UCSD-AML1 (cell line): ENCODE data around the gene TMEM94.
A peak's percentile ranks its signal among the peaks of the same experiment; 100 is the strongest.
"Not testable (repeated sequence)": the region's sequence is repeated elsewhere in the genome, so short reads cannot be mapped to it uniquely, and the experiment has no call there.

Experiments used
- DNase-seq: peaks from one replicate; lab custom pipeline; 2025; ENCODE audit not compliant: unreplicated experiment; lab: John Stamatoyannopoulos, UW

The TMEM94 gene

DNA sequence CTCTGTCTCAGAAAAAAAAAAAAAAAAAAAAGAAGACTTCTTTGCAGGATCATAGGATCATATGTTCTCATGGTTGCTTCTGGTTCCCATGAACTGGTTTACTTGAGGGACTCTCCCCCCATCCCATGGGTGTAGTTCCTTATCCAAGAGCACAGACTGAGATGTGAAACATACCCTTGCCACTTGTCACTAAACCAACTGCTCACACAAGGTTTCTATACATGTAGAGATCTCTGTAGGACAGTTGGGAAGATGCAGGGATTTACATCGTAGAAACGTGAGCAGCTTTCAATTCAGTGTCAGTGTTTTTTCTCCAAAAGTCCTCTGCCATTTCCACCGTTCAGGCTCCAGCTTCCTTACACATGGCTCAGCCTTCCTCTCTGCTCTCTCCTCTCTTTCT is 11.1 kb upstream of the TMEM94 start:
- no peak for DNase-seq

DNA sequence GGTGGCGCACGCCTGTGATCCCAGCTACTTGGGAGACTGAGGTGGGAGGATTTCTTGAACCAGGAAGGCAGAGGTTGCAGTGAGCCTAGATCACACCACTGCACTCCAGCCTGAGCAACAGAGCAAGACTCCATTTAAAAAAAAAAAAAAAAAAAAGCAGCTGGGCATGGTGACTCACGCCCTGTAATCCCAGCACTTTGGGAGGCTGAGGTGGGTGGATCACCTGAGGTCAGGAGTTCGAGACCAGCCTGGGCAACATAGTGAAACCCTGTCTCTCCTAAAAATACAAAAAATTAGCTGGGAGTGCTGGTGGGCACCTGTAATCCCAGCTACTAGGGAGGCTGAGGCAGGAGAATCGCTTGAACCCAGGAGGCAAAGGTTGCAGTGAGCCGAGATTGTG is 10.5 kb upstream of the TMEM94 start:
- DNase-seq: not testable (repeated sequence)

DNA sequence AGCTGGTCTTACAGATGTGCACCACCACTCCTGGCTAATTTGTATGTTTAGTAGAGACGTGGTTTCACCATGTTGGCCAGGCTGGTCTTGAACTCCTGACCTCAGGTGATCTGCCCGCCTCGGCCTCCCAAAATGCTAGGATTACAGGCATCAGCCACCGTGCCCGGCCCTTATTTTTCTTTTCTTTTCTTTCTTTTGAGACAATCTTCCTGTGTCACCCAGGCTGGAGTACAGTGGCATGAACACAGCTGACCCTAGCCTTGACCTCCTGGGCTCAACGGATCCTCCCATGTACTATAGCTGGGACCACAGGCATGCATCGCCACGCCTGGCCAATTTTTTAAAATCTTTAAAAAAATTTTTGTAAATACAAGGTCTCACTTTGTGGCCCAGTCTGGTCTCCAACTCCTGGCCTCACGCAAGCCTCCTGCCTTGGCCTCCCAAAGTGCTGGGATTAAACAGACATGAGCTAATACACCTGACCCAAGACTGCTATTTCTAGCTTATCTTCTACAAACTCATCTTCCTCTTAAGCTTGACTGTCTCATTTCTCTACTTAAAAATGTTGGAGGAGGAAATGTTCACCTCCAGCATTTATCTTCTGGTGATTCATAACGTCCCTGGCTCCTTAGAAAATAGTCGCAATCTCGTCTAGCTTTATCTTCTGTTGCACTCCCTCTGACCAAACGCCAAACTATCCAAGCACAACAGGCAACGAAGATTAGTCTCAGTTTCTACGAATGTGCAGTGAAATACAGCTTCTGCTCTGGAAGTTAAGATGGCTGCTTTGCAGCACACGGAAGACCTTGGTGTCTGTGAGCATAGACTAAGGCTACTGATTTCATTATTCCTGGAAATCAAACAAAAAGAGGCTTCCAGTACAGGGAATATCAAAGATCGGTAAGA is 8.2 kb upstream of the TMEM94 start:
- DNase-seq: no peak

DNA sequence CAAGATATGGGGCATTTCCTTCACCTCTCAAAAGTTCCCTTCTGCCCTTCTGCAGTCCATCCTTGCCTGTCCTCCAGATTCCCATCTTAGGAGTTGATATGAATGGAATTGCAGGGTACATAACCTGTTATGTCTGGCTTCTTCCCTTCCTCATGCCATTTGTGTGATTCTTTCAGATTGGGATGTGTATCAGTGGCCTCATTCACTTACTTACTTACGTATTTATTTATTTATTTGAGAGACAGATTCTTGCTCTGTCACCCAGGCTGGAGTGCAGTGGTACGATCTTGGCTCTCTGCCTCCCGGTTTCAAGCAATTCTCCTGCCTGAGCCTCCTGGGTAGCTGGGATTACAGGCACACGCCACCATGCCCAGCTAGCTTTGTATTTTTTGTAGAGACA is 6.2 kb upstream of the TMEM94 start:
- DNase-seq: no peak

DNA sequence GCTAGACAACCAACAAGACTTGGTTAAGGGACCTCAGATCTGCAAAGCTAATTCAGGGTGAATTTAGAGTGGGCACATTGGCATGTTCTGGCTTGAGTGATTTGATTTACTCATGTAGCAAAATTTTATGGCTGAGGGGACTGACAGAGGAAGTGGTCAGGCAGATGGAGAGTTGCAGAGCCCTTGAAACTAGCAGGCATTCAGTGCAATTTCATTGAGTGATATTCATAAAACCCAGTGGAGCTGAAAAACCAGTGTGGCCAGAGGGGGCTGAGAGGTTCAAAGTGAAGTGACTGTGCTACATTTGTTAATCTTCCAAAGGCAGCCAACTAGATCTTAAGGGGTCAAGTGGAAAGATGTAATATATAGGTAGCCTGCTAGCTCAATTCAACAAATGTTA is 2.2 kb upstream of the TMEM94 start:
- DNase-seq: no peak

DNA sequence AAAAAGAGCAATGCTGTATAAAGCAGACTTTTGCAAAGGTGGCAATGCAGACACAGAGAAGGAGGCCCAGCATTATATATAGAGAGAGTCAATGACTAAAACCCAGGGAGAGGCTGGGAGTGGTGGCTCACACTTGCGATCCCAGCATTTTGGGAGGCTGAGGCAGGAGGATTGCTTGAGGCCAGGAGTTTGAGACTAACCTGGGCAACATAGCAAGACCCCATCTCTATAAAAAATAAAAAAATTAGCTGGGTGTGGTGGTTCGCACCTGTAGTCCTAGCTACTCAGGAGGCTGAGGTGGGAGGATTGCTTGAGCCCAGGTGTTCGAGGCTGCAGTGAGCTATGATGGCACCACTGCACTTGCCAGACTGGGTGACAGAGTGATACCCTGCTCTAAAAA is 1.8 kb upstream of the TMEM94 start:
- not testable (repeated sequence) for DNase-seq

DNA sequence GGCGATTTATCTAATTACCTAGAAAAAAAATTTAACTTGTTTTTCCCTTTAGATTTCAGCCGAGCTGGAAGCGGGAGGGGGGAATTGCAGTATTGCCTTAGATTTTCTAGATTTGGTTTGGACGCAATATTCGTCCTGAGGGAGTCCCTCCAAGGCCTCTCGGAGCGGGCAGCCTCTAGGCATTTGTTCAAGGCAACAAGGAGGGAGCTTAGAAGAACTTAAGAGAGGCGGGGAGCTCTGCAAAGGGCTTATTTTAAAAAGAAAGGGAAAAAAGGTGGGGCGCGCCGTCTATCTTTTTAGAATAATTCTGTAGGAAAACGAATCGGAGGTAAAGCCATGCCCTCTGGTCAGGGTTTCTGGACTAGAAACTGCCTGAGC is 407 bp upstream of the TMEM94 start:
- DNase-seq: no peak

DNA sequence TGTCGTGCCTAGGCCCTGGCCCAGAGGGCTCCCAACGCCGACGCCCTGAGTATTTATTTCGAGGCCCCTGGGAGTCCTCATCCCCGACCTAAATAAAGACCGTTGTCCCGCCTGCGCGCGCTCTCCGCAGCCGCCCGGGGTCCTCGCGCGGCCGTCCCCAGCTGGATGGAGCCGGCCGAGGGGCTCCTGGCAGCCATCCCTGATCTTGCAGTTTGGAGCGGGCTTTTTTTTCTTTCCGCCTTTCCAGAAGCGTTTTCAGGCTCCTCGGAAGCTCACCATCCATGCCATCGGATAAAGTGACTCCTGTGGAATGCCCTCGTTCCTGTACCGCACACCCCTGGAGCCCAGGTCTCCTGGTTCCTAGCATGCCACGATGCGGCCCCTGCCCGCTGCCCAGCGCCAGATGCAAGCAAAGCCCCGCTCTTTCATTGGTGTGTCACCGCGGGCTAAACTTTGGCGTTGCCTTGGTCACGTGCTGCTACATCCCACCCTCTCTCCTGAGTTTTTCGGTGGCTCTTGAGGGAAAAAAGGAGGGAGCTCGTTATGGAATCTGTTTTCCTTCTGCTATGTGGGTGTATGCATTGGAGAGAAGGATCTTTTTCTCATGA is 716 bp downstream of the TMEM94 start:
- DNase-seq: no peak

DNA sequence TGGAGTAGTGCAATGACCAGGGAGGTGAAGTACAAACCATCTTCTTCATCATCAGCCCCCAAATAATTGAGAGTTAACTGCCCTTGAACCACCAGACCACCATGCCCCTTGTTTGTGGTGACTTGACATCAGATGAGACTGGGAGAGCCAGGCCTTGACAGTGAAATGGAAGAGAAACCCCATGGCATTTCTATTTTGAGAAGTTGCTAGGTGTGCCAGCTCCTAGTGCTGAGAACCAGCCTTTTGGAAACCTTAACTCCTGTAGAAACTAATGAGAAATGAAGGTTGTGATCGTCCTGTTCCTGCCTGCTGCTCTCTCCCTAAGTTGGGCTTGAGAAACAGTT is 2.8 kb downstream of the TMEM94 start:
- DNase-seq: no peak

DNA sequence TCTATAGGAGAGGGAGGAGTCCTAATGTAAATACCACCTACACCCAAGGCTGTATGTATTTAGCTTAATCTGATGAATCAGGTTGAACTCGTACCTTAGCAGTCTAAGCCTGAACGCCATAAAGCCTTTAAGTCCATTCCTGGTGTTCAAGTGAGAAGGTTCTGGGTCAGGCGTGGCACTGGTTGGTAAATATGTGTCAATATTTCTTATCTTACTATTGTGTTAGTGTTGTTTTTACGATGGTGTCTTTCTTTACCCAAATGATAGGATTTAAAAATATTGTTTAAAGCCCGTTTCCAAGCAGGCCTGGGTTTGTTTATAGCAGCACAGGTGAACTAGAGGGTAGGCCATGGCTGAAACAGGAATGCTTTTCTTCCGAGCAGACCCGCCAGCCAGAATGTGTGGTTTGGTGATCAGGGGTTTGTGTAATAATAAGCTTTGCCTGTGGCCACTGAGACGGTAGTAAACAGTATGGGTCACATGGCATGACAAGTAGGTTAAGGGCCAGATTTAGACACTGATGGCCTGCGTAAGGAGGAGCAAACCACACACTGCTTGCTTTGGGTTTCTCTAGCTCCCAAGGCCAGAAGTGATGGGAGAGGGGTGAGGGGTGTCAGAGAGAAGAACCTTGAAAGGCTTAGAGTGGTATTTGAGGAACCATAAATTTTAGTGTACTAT is 3.3 kb downstream of the TMEM94 start:
- no peak for DNase-seq

DNA sequence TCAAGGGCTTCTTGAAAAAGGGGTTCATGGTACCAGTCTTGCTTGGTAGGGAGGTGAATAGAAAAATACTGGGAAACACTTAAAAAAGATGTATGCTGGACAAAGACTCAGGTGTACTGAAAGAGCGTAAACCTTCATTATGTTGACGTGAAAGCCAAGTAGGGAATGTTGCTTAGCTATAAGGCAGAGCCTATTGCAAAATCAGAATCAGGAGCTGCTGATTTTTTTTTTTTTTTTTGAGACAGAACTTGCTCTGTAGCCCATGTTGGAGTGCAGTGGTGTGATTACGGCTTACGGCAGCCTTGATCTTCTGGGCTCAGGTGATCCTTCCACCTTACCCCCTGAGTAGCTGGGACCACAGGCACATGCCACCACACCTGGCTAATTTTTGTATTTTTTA is 3.9 kb downstream of the TMEM94 start:
- no peak for DNase-seq

DNA sequence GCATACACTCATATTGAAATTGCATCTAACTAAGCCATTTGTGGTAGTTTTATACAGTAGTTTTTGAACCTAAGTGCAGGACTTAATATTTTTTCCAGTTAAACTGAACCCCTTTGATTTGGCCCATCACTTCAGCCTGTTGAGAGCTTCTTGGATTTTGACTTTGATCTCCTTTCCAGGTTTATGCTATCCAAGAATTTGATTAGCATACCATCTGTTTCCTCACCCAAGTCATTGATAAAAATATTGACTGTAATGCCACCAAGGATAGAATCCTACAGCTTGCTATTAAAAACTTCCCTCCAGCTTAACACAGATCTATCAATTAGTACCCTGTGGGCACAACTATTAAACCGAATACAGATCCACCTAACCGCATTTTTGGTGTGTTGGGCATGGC is 7.2 kb downstream of the TMEM94 start:
- no peak for DNase-seq

DNA sequence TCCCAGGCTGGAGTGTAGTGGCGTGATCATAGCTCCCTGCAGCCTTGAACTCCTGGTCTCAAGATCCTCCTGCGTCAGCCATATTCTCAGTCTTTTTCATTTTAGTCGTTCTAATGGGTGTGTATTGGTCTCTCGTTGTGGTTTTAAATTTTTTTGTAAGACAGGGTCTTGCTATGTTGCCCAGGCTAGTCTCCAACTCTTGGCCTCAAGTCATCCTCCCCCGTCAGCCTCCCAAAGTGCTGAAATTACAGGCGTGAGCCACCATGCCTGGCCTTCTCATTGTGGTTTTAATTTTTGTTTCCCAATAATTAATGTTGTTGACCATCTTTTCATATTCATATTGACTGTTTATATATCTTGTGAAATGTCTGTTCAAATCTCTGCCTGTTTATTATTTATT is 8.6 kb downstream of the TMEM94 start:
- no peak for DNase-seq

DNA sequence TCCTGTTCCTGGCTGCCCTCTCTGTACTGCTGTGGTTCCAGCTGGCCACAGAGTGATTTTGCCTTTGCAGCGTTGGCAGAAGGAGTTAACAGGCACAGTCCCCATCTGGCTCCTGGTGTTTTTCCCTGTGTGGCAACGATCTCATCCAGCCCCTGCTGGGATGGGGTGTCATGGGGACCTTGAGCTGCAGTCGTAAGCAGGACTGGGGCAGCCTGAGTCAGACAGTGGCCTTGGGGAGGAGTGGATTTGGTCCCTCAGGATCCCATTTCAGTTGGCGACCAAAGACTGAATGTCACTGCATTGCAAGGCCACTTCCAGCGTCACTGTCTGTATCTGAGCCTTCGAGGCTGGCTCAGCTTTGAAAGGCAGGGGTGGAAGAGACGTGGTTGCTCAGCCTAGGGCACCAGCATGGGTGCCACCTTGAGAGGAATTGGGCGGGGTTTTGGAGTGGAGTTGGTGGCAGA is 11.9 kb downstream of the TMEM94 start:
- DNase-seq: no peak

DNA sequence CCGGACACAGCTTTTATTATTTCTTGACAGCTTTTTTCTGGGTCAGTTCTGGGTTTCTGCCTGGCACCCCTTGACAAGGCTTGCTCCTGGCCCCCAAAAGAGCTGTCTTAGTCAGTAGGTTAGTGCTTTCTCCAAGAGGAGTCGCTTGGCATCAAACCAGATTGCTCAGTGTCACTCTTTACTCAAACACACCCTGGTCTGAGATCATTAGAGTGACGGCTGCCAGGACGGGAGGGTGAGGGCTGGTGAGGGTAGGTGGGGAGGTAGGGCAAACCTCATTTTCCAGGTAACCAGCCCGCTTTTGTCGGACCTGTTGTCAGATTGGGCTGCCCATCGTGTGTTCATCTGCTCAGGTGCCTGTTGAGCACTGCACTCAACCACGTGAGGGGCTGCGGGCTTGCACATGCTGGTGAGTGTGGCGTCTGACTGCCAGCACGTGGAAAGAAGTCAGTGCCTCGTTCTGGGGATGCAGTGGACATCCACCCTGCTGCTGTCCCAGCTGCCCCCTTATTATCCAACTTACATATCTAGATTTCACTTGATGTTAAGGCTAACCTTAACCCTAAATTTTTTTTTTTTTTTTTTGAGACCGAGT is 12.4 kb downstream of the TMEM94 start:
- no peak for DNase-seq

DNA sequence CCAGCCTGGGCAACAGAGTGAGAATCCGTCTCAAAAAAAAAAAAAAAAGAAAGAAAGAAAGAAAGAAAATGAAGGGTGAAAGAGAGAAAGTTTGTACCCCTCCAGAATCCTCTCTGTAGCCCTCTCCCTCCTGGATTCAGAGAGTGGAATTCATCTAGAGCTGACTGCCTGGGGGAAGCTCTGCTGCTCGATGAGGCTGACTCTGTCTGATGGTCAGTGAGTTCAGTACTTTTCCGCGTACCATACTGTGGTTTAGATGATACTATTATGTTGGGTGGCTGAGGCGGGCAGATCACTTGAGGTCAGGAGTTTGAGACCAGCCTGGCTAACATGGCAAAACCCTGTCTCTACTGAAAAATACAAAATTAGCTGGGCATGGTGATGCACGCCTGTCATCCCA is 14.8 kb downstream of the TMEM94 start:
- no peak for DNase-seq

DNA sequence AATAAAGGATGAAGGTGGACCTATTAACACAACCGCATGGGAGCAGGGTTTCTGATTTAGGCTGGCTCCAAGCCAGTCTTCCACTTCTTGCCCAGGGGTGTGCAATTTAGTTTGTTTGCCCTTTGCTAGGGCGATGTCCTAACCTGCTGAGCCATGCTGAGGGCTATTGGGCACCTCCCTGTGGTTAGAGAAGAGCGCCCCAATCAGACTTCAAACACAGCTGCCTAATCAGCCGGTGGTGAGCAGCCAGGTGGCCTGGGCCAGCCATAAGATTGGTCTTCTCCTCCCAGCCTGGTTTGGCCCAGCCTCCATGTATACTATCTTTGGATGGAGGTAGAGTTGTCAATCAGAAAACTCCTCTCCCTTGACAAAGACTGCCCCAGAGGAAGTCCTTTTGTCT is 15.7 kb downstream of the TMEM94 start:
- no peak for DNase-seq

DNA sequence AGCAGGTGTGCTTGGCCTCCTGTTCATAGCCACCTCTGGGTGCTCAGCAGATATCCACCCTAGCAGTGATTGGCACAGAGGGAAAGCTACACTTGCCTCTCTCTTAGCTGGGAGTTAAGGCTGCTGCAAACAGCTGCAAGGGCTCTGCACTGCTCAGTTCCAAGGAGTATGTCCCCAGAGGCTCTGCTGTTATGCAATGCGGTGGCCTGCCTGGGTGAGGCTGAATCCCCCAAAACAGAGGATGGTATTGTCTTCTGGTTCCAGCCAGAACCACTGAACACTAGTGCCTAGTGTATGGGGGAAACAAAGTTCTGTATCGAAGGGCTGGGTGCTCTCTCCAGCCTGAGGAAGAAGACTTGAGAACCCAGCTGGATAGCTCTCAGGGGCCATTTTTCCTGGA is 16.8 kb downstream of the TMEM94 start:
- DNase-seq: no peak

DNA sequence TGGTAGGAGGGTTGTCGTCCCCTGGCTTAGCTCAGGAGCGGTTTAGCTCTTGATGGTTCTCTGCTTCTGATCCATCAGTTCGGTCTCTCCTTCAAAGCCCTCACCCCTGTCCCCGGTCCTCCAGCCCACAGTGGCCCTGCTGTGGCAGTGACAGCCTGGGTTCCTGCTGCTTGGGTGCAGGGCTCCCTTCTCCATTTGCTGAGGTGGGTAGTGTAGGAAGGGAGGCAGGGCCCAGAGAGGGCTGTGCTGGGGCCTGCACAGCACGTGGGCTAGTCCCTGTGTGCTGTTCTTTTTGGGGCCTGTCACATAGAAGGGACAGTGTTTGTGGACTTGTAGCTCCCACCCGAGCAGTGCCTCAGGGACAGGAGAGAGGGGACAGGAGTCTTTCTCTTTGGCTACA is 18.3 kb downstream of the TMEM94 start:
- DNase-seq: no peak

DNA sequence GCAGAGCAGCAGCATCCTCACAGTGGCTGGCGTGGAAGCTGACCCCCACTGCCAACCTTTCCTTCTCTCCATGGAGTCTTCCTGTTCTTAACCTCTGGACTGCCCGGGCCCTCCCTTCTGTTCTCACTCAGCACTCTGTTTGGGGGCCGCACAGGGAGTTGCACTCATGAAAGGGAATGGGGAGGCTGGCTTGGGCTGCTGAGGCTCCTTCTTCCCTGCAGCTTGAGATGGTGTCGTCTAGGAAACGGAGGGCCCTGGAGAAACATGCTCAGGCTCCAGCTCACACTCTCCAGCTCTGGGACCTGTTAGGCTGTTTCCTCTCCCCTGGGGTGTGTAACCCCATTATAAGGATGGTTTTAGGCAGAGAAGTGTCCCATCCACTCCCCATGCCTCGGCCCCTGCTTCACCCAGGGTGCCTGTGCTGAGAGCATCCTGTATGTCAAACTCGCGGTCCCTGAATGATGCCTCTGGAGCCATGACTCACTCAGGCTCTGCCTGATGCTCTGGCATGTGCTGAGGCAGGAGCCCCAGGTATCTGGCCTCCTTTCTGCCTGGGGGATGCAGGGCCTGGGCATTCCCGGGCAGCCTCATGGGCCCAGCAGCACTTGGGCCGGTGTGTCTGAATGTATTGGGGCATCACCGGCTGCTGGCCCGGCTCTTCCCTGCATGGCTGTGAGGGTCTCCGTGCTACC is 18.9 kb downstream of the TMEM94 start:
- no peak for DNase-seq

DNA sequence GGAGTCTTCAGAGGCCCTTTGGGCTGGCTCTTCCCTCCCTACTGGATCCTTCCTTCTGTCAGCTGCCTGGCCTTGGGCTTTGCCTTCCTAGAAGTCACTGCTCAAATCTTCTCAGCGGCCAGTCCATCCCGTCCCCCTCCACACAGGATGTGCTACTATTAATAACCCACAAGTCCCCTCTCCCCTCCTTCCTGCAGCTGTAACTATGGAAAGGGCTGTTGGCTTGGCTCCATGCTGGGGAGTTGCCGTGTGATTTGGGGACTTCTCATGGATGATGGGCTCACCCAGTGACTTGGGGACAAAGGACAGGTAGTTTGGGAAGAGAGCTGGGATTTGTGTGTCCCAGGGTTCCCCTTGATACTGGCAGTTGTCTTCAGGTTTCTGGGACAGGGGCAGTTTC is 19.4 kb downstream of the TMEM94 start:
- DNase-seq: peak; percentile 31
